ENCODE results near the gene OR4E2.

GRCh38 chr14:21673718-21674117 is 20.1 kb downstream of the OR4E2 start, which contains the start of gene OR4E1:
- TF ChIP-seq ZBTB33 (IDR thresholded peaks at IDR 0.05; ENCODE audit: borderline replicate concordance, low read depth) (no peak), CTCF (IDR thresholded peaks at IDR 0.05) (no peak), USF2 (IDR thresholded peaks at IDR 0.05; ENCODE audit: borderline replicate concordance, low read depth, low read length) (no peak), REST (IDR thresholded peaks at IDR 0.05; ENCODE audit: low read depth, low read length) (no peak), POLR2AphosphoS5 (IDR thresholded peaks at IDR 0.05; ENCODE audit: low read depth, low read length) (no peak), YY1 (IDR thresholded peaks at IDR 0.05; ENCODE audit: low read depth) (no peak), JUND (IDR thresholded peaks at IDR 0.05) (no peak), CHD2 (IDR thresholded peaks at IDR 0.05; ENCODE audit: low read length, partially characterized antibody) (no peak), EZH2phosphoT487 (IDR thresholded peaks at IDR 0.05; ENCODE audit: borderline replicate concordance, low read depth) (no peak), FOXJ3 (CRISPR knock-in tag; IDR thresholded peaks at IDR 0.05) (no peak), PBX3 (IDR thresholded peaks at IDR 0.05) (no peak)

All from SK-N-SH (cell line).